GM12864 (cell line): Measurements from ENCODE around the gene ETS1.

ENCODE experiments used
- DNase-seq: peaks from one replicate; pipeline ENCODE4 v3.0.0-alpha.2; 2011; ENCODE audit warnings: low read depth
- H3K4me3 ChIP-seq: 2 replicates; pipeline ENCODE4 v1.5.1; 2011; ENCODE audit warnings: mild to moderate bottlenecking, low read depth, low read length, control low read depth
- TF ChIP-seq, protein P1 (sequence below): IDR thresholded peaks from 2 replicates; pipeline ENCODE4 v1.5.1; 2011; ENCODE audit warnings: low read depth, mild to moderate bottlenecking, moderate library complexity, low read length, control low read depth, inconsistent platforms; ENCODE audit errors: missing control alignments

The ETS1 gene

DNA sequence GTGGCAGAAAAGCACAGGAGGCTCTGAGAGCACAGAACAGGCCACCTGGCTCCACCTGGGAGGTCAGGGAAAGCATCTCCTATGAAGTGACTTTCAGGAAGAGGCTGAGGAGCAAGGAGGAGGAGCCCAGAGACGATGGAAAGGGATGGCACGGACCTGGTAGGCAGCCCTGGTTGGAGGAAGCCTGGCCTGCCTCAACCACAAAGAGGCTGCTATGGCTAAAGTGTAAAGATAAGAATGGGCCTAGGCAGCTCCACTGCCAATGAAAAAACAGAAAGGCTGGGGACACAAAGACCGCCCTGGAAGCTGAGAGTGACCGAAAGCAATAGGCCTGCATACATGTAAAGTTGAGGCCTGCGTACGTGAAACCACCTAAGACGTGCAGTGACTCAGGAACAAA lies 31.2 kb upstream of the ETS1 start:
- TF ChIP-seq, protein P1, sequence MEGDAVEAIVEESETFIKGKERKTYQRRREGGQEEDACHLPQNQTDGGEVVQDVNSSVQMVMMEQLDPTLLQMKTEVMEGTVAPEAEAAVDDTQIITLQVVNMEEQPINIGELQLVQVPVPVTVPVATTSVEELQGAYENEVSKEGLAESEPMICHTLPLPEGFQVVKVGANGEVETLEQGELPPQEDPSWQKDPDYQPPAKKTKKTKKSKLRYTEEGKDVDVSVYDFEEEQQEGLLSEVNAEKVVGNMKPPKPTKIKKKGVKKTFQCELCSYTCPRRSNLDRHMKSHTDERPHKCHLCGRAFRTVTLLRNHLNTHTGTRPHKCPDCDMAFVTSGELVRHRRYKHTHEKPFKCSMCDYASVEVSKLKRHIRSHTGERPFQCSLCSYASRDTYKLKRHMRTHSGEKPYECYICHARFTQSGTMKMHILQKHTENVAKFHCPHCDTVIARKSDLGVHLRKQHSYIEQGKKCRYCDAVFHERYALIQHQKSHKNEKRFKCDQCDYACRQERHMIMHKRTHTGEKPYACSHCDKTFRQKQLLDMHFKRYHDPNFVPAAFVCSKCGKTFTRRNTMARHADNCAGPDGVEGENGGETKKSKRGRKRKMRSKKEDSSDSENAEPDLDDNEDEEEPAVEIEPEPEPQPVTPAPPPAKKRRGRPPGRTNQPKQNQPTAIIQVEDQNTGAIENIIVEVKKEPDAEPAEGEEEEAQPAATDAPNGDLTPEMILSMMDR = no peak
- DNase-seq = no peak
- no peak overlapping the region for H3K4me3 ChIP-seq

DNA sequence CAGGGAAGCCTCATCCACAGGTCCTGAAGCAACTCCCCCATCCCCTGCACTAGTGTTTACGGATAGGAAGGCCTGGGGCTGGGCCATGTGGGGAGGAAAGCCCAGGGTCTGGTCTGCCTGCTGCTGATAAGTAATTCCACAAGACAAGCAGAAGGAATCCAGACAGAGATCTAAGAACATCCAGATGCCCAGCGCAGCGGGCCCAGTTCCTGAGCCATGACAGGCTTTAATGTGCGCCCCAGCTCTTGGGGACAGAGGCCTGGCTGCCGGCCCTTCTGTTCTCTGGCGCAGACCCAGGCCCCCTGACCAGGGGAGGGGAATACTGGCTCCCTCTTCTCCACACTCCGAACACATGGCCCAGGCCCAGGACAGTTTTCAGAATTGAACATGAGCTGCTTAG lies 28.8 kb upstream of the ETS1 start:
- no peak overlapping the region for H3K4me3 ChIP-seq
- no peak for DNase-seq
- TF ChIP-seq, protein P1 = no peak

DNA sequence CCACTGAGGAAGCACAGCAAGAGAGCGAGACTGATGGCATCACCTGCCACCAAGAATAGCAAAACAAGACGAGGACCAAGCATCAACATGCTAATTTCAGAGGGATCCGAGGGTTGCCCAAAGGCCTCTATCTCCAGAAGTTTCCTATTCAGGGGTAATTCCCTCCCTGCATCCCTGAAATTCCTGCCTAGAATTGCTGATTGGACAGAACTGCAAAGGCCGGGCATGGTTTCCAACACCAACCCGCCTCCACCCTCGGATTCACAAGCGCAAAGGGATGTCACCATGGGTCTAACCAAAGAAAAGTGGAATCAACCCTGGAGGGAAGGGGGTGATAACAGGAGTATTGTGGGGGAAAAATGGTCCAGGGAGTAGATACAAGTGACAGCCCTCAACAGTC lies 28.3 kb upstream of the ETS1 start:
- H3K4me3 ChIP-seq = no peak overlapping the region
- DNase-seq = no peak
- TF ChIP-seq, protein P1 = no peak

DNA sequence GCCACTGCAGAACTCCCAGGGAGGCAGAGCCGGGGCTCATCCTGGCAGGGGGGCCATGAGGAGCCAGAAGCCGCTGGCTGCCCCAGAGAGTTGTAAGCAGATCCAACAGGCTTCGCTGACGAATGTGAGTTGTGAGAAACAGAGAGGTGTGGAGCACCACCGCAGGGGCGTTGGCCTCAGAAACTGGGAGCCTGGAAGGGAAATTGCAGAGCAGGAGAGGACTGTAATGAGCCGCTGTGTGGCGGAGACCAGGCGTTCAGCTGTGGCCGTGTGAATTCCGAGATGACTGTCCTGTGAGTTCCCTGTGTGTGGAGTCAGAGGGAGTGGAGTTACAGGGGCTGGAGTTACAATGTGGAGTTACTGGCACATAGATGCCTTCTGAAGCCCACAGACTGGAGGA lies 27.7 kb upstream of the ETS1 start:
- TF ChIP-seq, protein P1 = no peak
- H3K4me3 ChIP-seq = no peak overlapping the region
- DNase-seq = no peak

DNA sequence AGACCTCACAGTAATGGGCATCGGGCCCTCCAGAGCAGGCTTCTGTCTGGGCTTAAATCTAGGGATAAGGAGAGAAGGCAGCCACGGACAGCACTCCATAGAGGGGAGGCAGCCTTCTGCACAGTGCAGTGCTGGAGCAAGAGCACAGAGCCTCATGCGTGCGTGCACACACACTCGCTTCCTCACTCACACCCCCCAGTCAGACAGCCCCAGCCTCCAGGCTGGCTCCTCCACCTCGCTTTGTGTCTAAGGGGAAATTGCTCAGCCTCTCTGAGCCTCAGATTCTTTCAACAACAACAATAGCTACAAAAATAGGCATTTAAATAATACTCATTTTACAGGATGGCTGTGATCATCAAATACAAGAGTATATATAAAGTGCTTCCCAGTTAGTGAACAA lies 26.7 kb upstream of the ETS1 start:
- TF ChIP-seq, protein P1 = no peak
- H3K4me3 ChIP-seq = no peak overlapping the region
- DNase-seq = no peak

DNA sequence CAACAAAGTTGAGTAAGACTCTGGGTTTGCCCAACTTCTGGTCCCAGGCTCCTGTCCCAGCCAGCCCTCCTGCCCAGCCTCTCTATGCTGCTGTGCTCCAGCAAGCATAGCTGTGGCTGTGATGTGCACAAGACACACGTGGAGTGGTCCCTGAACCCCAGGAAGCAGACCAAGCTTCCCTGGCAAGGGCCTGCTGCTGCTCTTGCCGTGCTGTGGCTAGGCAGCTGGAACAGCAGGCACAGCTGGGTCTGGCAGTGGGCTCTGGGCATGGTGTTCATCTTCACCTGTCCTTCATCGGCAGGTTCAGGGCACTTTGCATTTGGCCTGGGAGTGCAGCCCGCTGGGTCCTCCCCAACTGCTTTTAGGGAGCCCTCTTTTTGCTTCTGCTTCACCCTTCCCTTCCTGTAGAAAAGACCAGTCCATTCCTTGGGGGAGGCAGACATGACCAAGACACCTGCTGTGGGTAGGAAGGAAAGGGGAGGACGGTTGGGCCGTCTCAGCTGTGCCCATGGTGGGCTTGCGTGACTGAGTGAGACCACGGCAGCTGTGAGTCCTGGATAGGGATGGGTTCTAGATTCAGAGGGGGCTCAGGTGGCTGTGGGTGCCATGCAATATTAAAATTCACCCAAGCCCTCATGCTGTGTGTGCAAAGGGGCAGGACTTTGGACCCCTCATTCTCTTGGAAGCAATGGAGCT lies 26.1 kb upstream of the ETS1 start:
- DNase-seq = no peak
- no peak overlapping the region for H3K4me3 ChIP-seq
- TF ChIP-seq, protein P1 = no peak
